ENCODE measurements around the gene COL27A1.
A peak's percentile ranks its signal among the peaks of the same experiment; 100 is the strongest.
"Not testable (repeated sequence)": the region's sequence is repeated elsewhere in the genome, so short reads cannot be mapped to it uniquely, and the experiment has no call there.

Gene COL27A1

GRCh38 chr9:114187827-114188226 is 32.5 kb downstream of the COL27A1 start (continued):
- TF ChIP-seq AEBP2 (tag by site-specific recombination; IDR thresholded peaks at IDR 0.05; ENCODE audit: borderline replicate concordance) = no peak

- Histone ChIP-seq H3K36me3 (ENCODE audit: control insufficient read depth in 2 of 2, insufficient read depth in 1 of 2, low read length in 2 of 2) (no peaks in the 10 kb centered on the region), H3K4me1 (ENCODE audit: control insufficient read depth, insufficient read depth, low read length) (no peaks in the 10 kb centered on the region), H3K27ac (ENCODE audit: extremely low read depth, low read depth, low read length) (no peak overlapping the region), H3K9me3 (ENCODE audit: control insufficient read depth, insufficient read depth, low read depth, low read length) (no peaks in the 10 kb centered on the region), H3K4me3 (ENCODE audit: low read depth, low read length) (no peak overlapping the region)
- ChIA-PET CTCF (no interaction called here), POLR2A (no interaction called here)
- TF ChIP-seq SETDB1 (IDR thresholded peaks at IDR 0.05; ENCODE audit: insufficient read length, low read length) (peak; percentile 71), OSR2 (tag by site-specific recombination; IDR thresholded peaks at IDR 0.05) (no peak)
Measured at GRCh38 chr9:114189823-114190562, 34.7 kb downstream of the COL27A1 start.

- Histone ChIP-seq H3K9me3 (ENCODE audit: control insufficient read depth, insufficient read depth, low read depth, low read length) (no peaks in the 10 kb centered on the region), H3K4me3 (ENCODE audit: low read depth, low read length) (no peak overlapping the region), H3K4me1 (ENCODE audit: control insufficient read depth, insufficient read depth, low read length) (no peaks in the 10 kb centered on the region), H3K36me3 (ENCODE audit: control insufficient read depth in 2 of 2, insufficient read depth in 1 of 2, low read length in 2 of 2) (no peaks in the 10 kb centered on the region), H3K27ac (ENCODE audit: extremely low read depth, low read depth, low read length) (no peak overlapping the region)
- TF ChIP-seq ZNF747 (tag by site-specific recombination; IDR thresholded peaks at IDR 0.05) (no peak), ZNF398 (tag by site-specific recombination; IDR thresholded peaks at IDR 0.05) (no peak), ZSCAN18 (tag by site-specific recombination; IDR thresholded peaks at IDR 0.05) (no peak), HIC1 (tag by site-specific recombination; IDR thresholded peaks at IDR 0.05) (no peak), ZBTB7A (tag by site-specific recombination; IDR thresholded peaks at IDR 0.05; ENCODE audit: low read depth) (no peak), ZBTB48 (tag by site-specific recombination; IDR thresholded peaks at IDR 0.05) (no peak)
- ChIA-PET CTCF (no interaction called here), POLR2A (no interaction called here)
Measured at GRCh38 chr9:114190563-114190905, 35.2 kb downstream of the COL27A1 start.

- POLR2A ChIA-PET; CTCF ChIA-PET; H3K9me3 ChIP-seq (ENCODE audit: control insufficient read depth, insufficient read depth, low read depth, low read length); H3K27ac ChIP-seq (ENCODE audit: extremely low read depth, low read depth, low read length); H3K36me3 ChIP-seq (ENCODE audit: control insufficient read depth in 2 of 2, insufficient read depth in 1 of 2, low read length in 2 of 2); H3K4me3 ChIP-seq (ENCODE audit: low read depth, low read length); H3K4me1 ChIP-seq (ENCODE audit: control insufficient read depth, insufficient read depth, low read length): not testable (repeated sequence)
- TF ChIP-seq ZNF146 (tag by site-specific recombination; IDR thresholded peaks at IDR 0.05) = peak; percentile 83
Measured at GRCh38 chr9:114191402-114191801, 36.1 kb downstream of the COL27A1 start.

Measured in HEK293 (cell line).